C4-2B (cell line): ENCODE results near the gene EMC1.
"Not testable (repeated sequence)": the region's sequence is repeated elsewhere in the genome, so short reads cannot be mapped to it uniquely, and the experiment has no call there.

Experiments used
- H3K27ac ChIP-seq: fragments of 450-650 bp; 2 replicates; pipeline ENCODE4 v1.5.1; 2017
- CTCF ChIP-seq: fragments of 450-650 bp; conservative IDR thresholded peaks from 2 replicates; pipeline ENCODE4 v1.5.1; 2017; ENCODE audit warnings: mild to moderate bottlenecking
- ZFX ChIP-seq: fragments of 450-650 bp; IDR thresholded peaks from 2 replicates; pipeline ENCODE4 v1.6.1; 2017

Gene EMC1

GRCh38 chr1:19229828-19230325 lies 21.4 kb downstream of the EMC1 start:
- H3K27ac ChIP-seq, result no peak overlapping the region
- no peak for TF ChIP-seq ZFX
- no peak for TF ChIP-seq CTCF

- TF ChIP-seq ZFX (no peak), CTCF (no peak)
- H3K27ac ChIP-seq, result no peak overlapping the region
These were observed 22.1 kb downstream of the EMC1 start for GRCh38 chr1:19229229-19229628.

- H3K27ac ChIP-seq, result no peak overlapping the region
- TF ChIP-seq ZFX (no peak), CTCF (no peak)
These were observed 28.1 kb downstream of the EMC1 start for GRCh38 chr1:19222979-19223824.

- H3K27ac ChIP-seq, result no peak overlapping the region
- TF ChIP-seq CTCF (no peak), ZFX (no peak)
These were observed 28.8 kb downstream of the EMC1 start for GRCh38 chr1:19222573-19222972.

- TF ChIP-seq ZFX (no peak), CTCF (no peak)
- no peak overlapping the region for H3K27ac ChIP-seq
These were observed 30.3 kb downstream of the EMC1 start for GRCh38 chr1:19220991-19221390.

- TF ChIP-seq ZFX (no peak), CTCF (no peak)
- no peak overlapping the region for H3K27ac ChIP-seq
These were observed 31.1 kb downstream of the EMC1 start for GRCh38 chr1:19220080-19220846.

GRCh38 chr1:19219451-19219850 lies 31.9 kb downstream of the EMC1 start:
- TF ChIP-seq CTCF (no peak), ZFX (no peak)
- H3K27ac ChIP-seq, result no peak overlapping the region

GRCh38 chr1:19216585-19216984 lies 34.7 kb downstream of the EMC1 start:
- not testable (repeated sequence) for H3K27ac ChIP-seq
